Body of pancreas (tissue), 4 donors: ENCODE data around the gene FAT2. TPM values are rescaled to one million over a fixed set of nuclear protein-coding genes. Genes with fewer than 3 reads are reported as not detected.

ENCODE experiments used
- ATAC-seq: fragments of 150-250 bp; one replicate; pipeline ENCODE4 v1.9.1; 2016
- DNase-seq, 4 donors: peaks; one replicate each; pipeline ENCODE4 v3.0.0-alpha.2; 2019
- H3K27ac ChIP-seq, 4 donors: fragments of 200-600 bp; sonication (generic); 1 replicate in 3 of 4; 2 replicates in 1 of 4; pipeline versions ENCODE4 v1.5.1 to v1.6.1; 2016 to 2019; ENCODE audit warnings: mild to moderate bottlenecking in 1 of 4, mixed read lengths in 1 of 4, moderate library complexity in 1 of 4
- H3K27me3 ChIP-seq, 2 donors: fragments of 200-600 bp; sonication (generic); one replicate each; pipeline ENCODE4 v1.6.0; 2016; ENCODE audit warnings: mild to moderate bottlenecking in 1 of 2
- H3K36me3 ChIP-seq, 2 donors: fragments of 200-600 bp; sonication (generic); replicated peaks in 1 of 2; 2 replicates each; pipeline ENCODE4 v1.5.1; 2016; ENCODE audit warnings: low read depth in 2 of 2; ENCODE audit not compliant: insufficient read depth in 1 of 2
- H3K4me1 ChIP-seq: fragments of 200-600 bp; sonication (generic); one replicate; pipeline ENCODE4 v1.6.0; 2016
- H3K4me3 ChIP-seq, 2 donors: fragments of 200-600 bp; sonication (generic); 1 replicate in 1 of 2; 2 replicates in 1 of 2; pipeline ENCODE4 v1.5.1; 2016 to 2019
- H3K9me3 ChIP-seq, 3 donors: fragments of 200-600 bp; sonication (generic); 1 replicate in 2 of 3; 2 replicates in 1 of 3; pipeline ENCODE4 v1.5.1; 2016
- CTCF ChIP-seq, 7 experiments: fragments of 450-650 bp in 4 of 7; fragments of 200-600 bp in 3 of 7; sonication (generic) in 3 of 7; IDR thresholded peaks; one replicate each; pipeline ENCODE4 v1.5.1; 2016 to 2019; ENCODE audit warnings: antibody characterized with exemption in 7 of 7
- POLR2A ChIP-seq, 3 donors: fragments of 450-650 bp; IDR thresholded peaks; one replicate each; pipeline ENCODE4 v1.6.1; 2016; ENCODE audit warnings: antibody characterized with exemption in 3 of 3, mild to moderate bottlenecking in 2 of 3
- WGBS, 2 donors: methylation state at CpG; one replicate each; pipeline ENCODE4 v1.1.5; 2017; 5-methylcytosine and 5-hydroxymethylcytosine counted together
- intact Hi-C: fragments of 100-400 bp; cut with DNase I; formaldehyde crosslinking; loops from one replicate; pipeline ENCODE4 v1.15.1; 2023
- total RNA-seq, 2 donors: library from RNA; depleted of rRNA; stranded (reverse); fragments of >200 nt; gene quantifications; one replicate each; pipeline ENCODE4 v1.1.0, GENCODE V29; 2016

Gene FAT2
- total RNA-seq, 2 donors from 2014 or later = not detected

- Histone ChIP-seq H3K4me1 (no peaks in the 10 kb centered on the region), H3K36me3 (no peaks in the 10 kb centered on the region), H3K9me3 (no peaks in the 10 kb centered on the region), H3K27ac (no peak overlapping the region), H3K4me3 (no peak overlapping the region), H3K27me3 (no peaks in the 10 kb centered on the region)
- no peak for TF ChIP-seq CTCF (IDR thresholded peaks at IDR 0.05)
- no peak for TF ChIP-seq POLR2A (IDR thresholded peaks at IDR 0.05)
- ATAC-seq (no peak), DNase-seq (no peak)
- intact Hi-C loops = no loop called here
- 76 to 82% methylated on average over 3 of the region's 3 CpGs for WGBS, 2 donors
Observed at GRCh38 chr5:151607304-151607703, 16.2 kb upstream of the FAT2 start.

- no peak for TF ChIP-seq POLR2A (IDR thresholded peaks at IDR 0.05)
- TF ChIP-seq CTCF (IDR thresholded peaks at IDR 0.05) = no peak
Observed at GRCh38 chr5:151605559-151605958, 14.4 kb upstream of the FAT2 start.

GRCh38 chr5:151602806-151603205 lies 11.7 kb upstream of the FAT2 start:
- DNase-seq (no peak), ATAC-seq (no peak)
- no peaks in the 10 kb centered on the region for H3K9me3 ChIP-seq
- H3K27ac ChIP-seq = no peak overlapping the region
- intact Hi-C loops = no loop called here
- H3K27me3 ChIP-seq = no peaks in the 10 kb centered on the region
- H3K36me3 ChIP-seq = no peaks in the 10 kb centered on the region
- no peak overlapping the region for H3K4me3 ChIP-seq
- no peak for TF ChIP-seq CTCF (IDR thresholded peaks at IDR 0.05)
- TF ChIP-seq POLR2A (IDR thresholded peaks at IDR 0.05) = no peak
- no peaks in the 10 kb centered on the region for H3K4me1 ChIP-seq

More at GRCh38 chr5:151605559-151605958, 14.4 kb upstream of the FAT2 start:
- Histone ChIP-seq H3K27ac (no peak overlapping the region), H3K4me3 (no peak overlapping the region), H3K27me3 (no peaks in the 10 kb centered on the region), H3K9me3 (no peaks in the 10 kb centered on the region), H3K4me1 (no peaks in the 10 kb centered on the region), H3K36me3 (no peaks in the 10 kb centered on the region)
- DNase-seq (no peak), ATAC-seq (no peak)
- 43 to 51% methylated on average over 3 of the region's 3 CpGs for WGBS, 2 donors
- intact Hi-C loops = no loop called here

- Histone ChIP-seq H3K36me3 (no peaks in the 10 kb centered on the region), H3K4me3 (no peak overlapping the region), H3K27ac (no peak overlapping the region), H3K27me3 (no peaks in the 10 kb centered on the region), H3K9me3 (no peaks in the 10 kb centered on the region), H3K4me1 (no peaks in the 10 kb centered on the region)
- TF ChIP-seq CTCF (IDR thresholded peaks at IDR 0.05) = no peak
- TF ChIP-seq POLR2A (IDR thresholded peaks at IDR 0.05) = no peak
- intact Hi-C loops = no loop called here
- no peak for DNase-seq
- 83 to 90% methylated on average over 3 to 4 of the region's 4 CpGs for WGBS, 2 donors
- ATAC-seq = no peak
Observed at GRCh38 chr5:151601391-151601790, 10.3 kb upstream of the FAT2 start.

GRCh38 chr5:151600069-151600665 lies 9.0 kb upstream of the FAT2 start:
- DNase-seq (no peak), ATAC-seq (no peak)
- Histone ChIP-seq H3K9me3 (no peaks in the 10 kb centered on the region), H3K4me3 (no peak overlapping the region), H3K27me3 (no peaks in the 10 kb centered on the region), H3K27ac (no peak overlapping the region), H3K4me1 (no peaks in the 10 kb centered on the region), H3K36me3 (no peaks in the 10 kb centered on the region)
- intact Hi-C loops = no loop called here
- WGBS, 2 donors = 81 to 85% methylated on average over 3 of the region's 3 CpGs
- TF ChIP-seq CTCF (IDR thresholded peaks at IDR 0.05) (no peak), POLR2A (IDR thresholded peaks at IDR 0.05) (no peak)
